ENCODE data around the gene OSBPL8. TPM values are rescaled to one million over a fixed set of nuclear protein-coding genes. Genes with fewer than 3 reads are reported as not detected.
A peak's percentile ranks its signal among the peaks of the same experiment; 100 is the strongest.

The OSBPL8 gene
- total and polyA plus RNA-seq, 2 donors (not counting 1 experiment from before 2014, with no cell fraction given) = 11.1 to 112 TPM

DNA sequence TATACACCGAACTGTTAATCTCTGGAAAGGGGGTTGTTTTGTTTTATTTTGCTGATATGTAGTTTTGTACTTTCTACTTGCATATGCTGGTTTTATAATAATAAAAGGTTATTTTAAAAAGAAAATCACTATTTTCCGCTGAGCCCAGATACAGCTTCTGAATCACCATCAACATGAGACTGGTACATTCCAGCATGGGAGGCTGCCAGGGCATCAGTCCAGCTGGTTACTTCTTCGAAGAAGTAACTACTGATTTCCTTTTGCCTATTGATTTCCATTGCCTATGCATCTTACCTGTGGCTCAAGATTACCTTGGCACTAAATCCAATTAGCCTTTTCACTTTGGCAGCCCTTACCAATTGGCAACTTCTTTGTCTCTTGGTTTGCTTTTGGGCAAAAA, 11.7 kb upstream of the OSBPL8 start:
- Histone ChIP-seq H3K79me2 (ENCODE audit: control insufficient read depth, insufficient read depth, low read length) (no peaks in the 10 kb centered on the region), H3K36me3 (replicated peaks in 1 of 2; ENCODE audit: control extremely low read depth in 1 of 2, control insufficient read depth in 1 of 2, extremely low read depth in 1 of 2, insufficient read depth in 2 of 2, low read length in 1 of 2) (no peaks in the 10 kb centered on the region), H3K27me3 (replicated peaks in 1 of 4; ENCODE audit: control extremely low read depth in 1 of 4, control insufficient read depth in 3 of 4, insufficient read depth in 4 of 4, low read length in 3 of 4) (no peaks in the 10 kb centered on the region), H3K27ac (ENCODE audit: low read length in 2 of 2) (no peak overlapping the region), H3K4me1 (ENCODE audit: control insufficient read depth in 2 of 2, insufficient read depth in 2 of 2, low read length in 2 of 2) (peaks cover 6 to 7% of the 10 kb centered on the region in 2 donors), H3K9ac (ENCODE audit: low read length) (no peak overlapping the region), H2AFZ (ENCODE audit: insufficient read depth, low read depth, low read length, poor library complexity, severe bottlenecking) (no peak overlapping the region), H3K4me2 (replicated peaks; ENCODE audit: low read depth, low read length, poor library complexity, severe bottlenecking) (no peak overlapping the region), H3K9me3 (ENCODE audit: control extremely low read depth in 1 of 3, control insufficient read depth in 2 of 3, insufficient read depth in 1 of 3, low read length in 2 of 3) (peaks cover 0 to 8% (median 0%) of the 10 kb centered on the region in 3 donors), H3K4me3 (ENCODE audit: control extremely low read depth in 1 of 5, extremely low read depth in 1 of 5, insufficient read depth in 1 of 5, low read depth in 2 of 5, low read length in 4 of 5) (no peak overlapping the region), H4K20me1 (ENCODE audit: control insufficient read depth, insufficient read depth, low read length, poor library complexity, severe bottlenecking) (no peaks in the 10 kb centered on the region)
- ChIA-PET POLR2A (no interaction called here), CTCF (interaction anchor here (1.4 kb wide), 1 partner anchor 15 kb away, joined by 4 read pairs; no protein-coding TSS in a partner anchor)
- 92% methylated on average over 2 of the region's 3 CpGs for WGBS (ENCODE audit: insufficient coverage)
- no peak for ATAC-seq (ENCODE audit: low read depth)
- H3K27ac Mint-ChIP-seq = no peak overlapping the region
- intact Hi-C loops (cut with micrococcal nuclease) = no loop called here
- H3K27me3 Mint-ChIP-seq = no peaks in the 10 kb centered on the region
- DNase-seq = no peak
- no peak for TF ChIP-seq EZH2 (IDR thresholded peaks at IDR 0.05; ENCODE audit: borderline replicate concordance, insufficient read depth, low read depth, low read length, poor library complexity, severe bottlenecking)
- TF ChIP-seq, protein P1, sequence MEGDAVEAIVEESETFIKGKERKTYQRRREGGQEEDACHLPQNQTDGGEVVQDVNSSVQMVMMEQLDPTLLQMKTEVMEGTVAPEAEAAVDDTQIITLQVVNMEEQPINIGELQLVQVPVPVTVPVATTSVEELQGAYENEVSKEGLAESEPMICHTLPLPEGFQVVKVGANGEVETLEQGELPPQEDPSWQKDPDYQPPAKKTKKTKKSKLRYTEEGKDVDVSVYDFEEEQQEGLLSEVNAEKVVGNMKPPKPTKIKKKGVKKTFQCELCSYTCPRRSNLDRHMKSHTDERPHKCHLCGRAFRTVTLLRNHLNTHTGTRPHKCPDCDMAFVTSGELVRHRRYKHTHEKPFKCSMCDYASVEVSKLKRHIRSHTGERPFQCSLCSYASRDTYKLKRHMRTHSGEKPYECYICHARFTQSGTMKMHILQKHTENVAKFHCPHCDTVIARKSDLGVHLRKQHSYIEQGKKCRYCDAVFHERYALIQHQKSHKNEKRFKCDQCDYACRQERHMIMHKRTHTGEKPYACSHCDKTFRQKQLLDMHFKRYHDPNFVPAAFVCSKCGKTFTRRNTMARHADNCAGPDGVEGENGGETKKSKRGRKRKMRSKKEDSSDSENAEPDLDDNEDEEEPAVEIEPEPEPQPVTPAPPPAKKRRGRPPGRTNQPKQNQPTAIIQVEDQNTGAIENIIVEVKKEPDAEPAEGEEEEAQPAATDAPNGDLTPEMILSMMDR (IDR thresholded peaks at IDR 0.05) = no peak
- no peaks in the 10 kb centered on the region for H3K9me3 Mint-ChIP-seq (ENCODE audit: insufficient read depth)
- no peak overlapping the region for H3K4me3 Mint-ChIP-seq
- peaks cover 7% of the 10 kb centered on the region for H3K4me1 Mint-ChIP-seq

DNA sequence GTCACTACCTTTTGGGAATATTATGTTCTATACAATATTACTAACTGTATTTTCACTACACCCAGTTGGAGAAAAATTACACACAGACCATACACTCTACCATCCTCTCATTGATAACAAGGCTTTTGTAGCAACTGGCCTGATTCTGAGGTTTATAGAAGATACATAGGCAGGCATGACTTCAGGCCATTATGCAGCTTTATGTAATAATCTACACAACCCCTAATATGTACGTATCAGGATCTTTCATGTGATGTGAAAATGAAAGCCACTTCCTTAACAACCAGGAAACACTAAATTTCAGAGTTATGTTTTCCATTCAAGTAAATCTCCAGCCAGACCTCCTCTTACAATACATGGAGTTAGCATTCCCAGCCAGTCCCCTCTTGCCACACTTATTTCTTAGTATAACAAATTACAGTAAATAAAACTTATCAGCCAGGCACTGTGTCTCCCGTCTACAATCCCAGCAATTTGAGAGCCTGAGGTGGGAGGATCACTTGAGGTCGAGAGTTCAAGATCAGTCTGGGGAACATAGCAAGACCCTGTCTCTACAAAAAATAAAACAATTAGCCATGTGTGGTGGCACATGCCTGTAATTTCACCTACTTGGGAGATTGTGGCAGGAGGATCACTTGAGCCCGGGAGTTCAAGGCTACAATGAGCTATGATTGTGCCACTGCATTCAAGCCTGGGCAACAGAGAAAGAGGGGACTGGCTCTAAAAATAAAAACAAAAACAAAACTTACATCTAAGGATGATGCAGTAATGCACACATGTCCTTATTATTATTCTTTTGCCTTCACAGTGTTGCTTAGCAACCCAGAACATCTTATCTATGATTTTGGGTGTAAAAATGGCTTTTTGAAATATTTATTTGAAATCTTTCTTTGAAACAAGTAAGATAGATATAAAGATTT, 10.4 kb upstream of the OSBPL8 start:
- H3K4me3 Mint-ChIP-seq = no peak overlapping the region
- peak; percentile 17 for ATAC-seq (ENCODE audit: low read depth)
- TF ChIP-seq, protein P1 (IDR thresholded peaks at IDR 0.05) = no peak
- no peak for TF ChIP-seq EZH2 (IDR thresholded peaks at IDR 0.05; ENCODE audit: borderline replicate concordance, insufficient read depth, low read depth, low read length, poor library complexity, severe bottlenecking)
- no peaks in the 10 kb centered on the region for H3K27me3 ChIP-seq (replicated peaks in 1 of 4; ENCODE audit: control extremely low read depth in 1 of 4, control insufficient read depth in 3 of 4, insufficient read depth in 4 of 4, low read length in 3 of 4)
- H3K9ac ChIP-seq (ENCODE audit: low read length) = peak overlapping the region; percentile 21
- peak overlapping the region in 1 of 5 experiments; percentile 25 for H3K4me3 ChIP-seq (ENCODE audit: control extremely low read depth in 1 of 5, extremely low read depth in 1 of 5, insufficient read depth in 1 of 5, low read depth in 2 of 5, low read length in 4 of 5)
- no peak overlapping the region for H3K27ac ChIP-seq (ENCODE audit: low read length in 2 of 2)
- H3K4me2 ChIP-seq (replicated peaks; ENCODE audit: low read depth, low read length, poor library complexity, severe bottlenecking) = peak overlapping the region; percentile 57
- H3K4me1 Mint-ChIP-seq = peaks cover 7% of the 10 kb centered on the region
- no peak overlapping the region for H3K27ac Mint-ChIP-seq
- peak overlapping the region; percentile 73 for H2AFZ ChIP-seq (ENCODE audit: insufficient read depth, low read depth, low read length, poor library complexity, severe bottlenecking)
- H3K4me1 ChIP-seq (ENCODE audit: control insufficient read depth in 2 of 2, insufficient read depth in 2 of 2, low read length in 2 of 2) = peaks cover 6 to 7% of the 10 kb centered on the region in 2 donors
- ChIA-PET CTCF (interaction anchor here (1.4 kb wide), 1 partner anchor 16 kb away, joined by 4 read pairs; no protein-coding TSS in a partner anchor), POLR2A (no interaction called here)
- H3K9me3 ChIP-seq (ENCODE audit: control extremely low read depth in 1 of 3, control insufficient read depth in 2 of 3, insufficient read depth in 1 of 3, low read length in 2 of 3) = peaks cover 0 to 8% (median 0%) of the 10 kb centered on the region in 3 donors
- WGBS (ENCODE audit: insufficient coverage) = no CpG with 5 or more reads among the region's 4 CpGs
- no peaks in the 10 kb centered on the region for H4K20me1 ChIP-seq (ENCODE audit: control insufficient read depth, insufficient read depth, low read length, poor library complexity, severe bottlenecking)
- intact Hi-C loops (cut with micrococcal nuclease) = no loop called here
- no peaks in the 10 kb centered on the region for H3K27me3 Mint-ChIP-seq
- H3K79me2 ChIP-seq (ENCODE audit: control insufficient read depth, insufficient read depth, low read length) = no peaks in the 10 kb centered on the region
- no peaks in the 10 kb centered on the region for H3K9me3 Mint-ChIP-seq (ENCODE audit: insufficient read depth)
- peak; percentile 37 for DNase-seq
- no peaks in the 10 kb centered on the region for H3K36me3 ChIP-seq (replicated peaks in 1 of 2; ENCODE audit: control extremely low read depth in 1 of 2, control insufficient read depth in 1 of 2, extremely low read depth in 1 of 2, insufficient read depth in 2 of 2, low read length in 1 of 2)

Data from B cell (primary cell).